ENCODE results near the gene HSPE1.

HSPE1 gene

DNA sequence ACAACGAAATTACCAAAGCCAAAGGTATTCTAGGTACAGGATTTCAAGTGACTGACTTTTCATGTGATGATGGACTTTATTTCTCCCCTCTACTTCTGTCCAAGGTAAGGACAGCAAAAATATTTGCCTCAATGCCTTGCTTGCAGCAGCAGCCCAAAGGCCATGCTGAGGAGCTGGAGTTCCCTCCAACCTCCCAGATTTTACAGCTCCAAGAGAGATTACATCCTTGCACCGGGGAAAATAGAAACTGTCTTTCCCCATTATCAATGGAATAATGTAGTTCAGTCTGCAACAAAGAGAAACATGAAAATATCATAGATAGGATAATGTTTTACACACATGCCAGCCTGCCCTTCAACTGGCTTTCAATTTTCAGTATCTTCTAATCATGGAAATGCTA is 14.0 kb upstream of the HSPE1 start:
- H3K4me3 ChIP-seq (ENCODE audit: low read depth, low read length) = no peak overlapping the region
- TF ChIP-seq, protein P1, sequence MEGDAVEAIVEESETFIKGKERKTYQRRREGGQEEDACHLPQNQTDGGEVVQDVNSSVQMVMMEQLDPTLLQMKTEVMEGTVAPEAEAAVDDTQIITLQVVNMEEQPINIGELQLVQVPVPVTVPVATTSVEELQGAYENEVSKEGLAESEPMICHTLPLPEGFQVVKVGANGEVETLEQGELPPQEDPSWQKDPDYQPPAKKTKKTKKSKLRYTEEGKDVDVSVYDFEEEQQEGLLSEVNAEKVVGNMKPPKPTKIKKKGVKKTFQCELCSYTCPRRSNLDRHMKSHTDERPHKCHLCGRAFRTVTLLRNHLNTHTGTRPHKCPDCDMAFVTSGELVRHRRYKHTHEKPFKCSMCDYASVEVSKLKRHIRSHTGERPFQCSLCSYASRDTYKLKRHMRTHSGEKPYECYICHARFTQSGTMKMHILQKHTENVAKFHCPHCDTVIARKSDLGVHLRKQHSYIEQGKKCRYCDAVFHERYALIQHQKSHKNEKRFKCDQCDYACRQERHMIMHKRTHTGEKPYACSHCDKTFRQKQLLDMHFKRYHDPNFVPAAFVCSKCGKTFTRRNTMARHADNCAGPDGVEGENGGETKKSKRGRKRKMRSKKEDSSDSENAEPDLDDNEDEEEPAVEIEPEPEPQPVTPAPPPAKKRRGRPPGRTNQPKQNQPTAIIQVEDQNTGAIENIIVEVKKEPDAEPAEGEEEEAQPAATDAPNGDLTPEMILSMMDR (IDR thresholded peaks at IDR 0.05; ENCODE audit: low read depth, low read length) = no peak

DNA sequence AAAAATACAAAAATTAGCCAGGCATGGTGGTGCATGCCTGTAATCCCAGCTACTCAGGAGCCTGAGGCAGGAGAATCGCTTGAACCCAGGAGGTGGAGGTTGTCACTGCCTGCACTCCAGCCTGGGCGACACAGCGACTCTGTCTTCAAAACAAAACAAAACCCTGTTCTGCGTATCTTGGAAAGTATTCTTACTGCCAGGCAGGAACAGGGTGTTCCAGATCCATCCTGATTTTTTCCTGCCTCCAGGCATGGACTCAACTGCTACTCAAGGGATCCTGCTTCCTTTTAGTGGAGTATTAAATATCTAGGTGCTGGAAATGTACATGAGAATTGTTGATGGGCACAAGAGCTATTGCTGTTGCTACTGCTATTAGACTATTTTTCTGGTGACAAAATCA is 12.8 kb upstream of the HSPE1 start:
- no peak overlapping the region for H3K4me3 ChIP-seq (ENCODE audit: low read depth, low read length)
- TF ChIP-seq, protein P1 (IDR thresholded peaks at IDR 0.05; ENCODE audit: low read depth, low read length) = no peak

DNA sequence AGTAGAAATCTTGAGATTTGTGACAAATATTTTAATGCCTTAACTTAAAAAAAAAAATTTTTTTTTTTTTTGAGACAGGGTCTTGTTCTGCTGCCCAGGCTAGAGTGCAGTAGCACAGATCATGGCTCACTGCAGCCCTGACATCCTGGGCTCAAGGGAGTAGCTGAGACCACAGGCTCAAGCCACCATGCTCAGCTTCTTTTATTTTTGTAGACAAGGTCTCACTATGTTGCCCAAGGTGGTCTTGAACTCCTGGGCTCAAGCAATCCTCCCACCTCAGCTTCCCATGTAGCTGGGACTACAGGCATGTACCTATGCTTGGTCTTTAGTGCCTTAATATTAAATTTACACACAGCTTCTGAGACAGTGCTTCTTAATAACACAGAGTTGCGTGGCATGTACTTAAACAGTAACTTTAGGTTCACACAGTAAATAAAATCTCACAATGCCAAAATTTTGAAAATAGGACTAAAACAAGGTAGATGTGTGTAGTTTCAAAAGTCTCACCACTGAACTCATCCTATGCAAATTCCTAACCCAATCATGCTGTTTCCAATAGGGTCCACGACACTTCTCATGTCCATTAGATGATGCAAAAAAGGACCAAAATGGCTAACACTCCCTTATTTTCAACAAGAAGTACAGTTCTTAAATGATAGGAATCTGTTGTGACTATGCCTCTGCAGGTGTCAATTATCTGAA is 4.6 kb upstream of the HSPE1 start:
- no peak overlapping the region for H3K4me3 ChIP-seq (ENCODE audit: low read depth, low read length)
- TF ChIP-seq, protein P1 (IDR thresholded peaks at IDR 0.05; ENCODE audit: low read depth, low read length) = no peak

DNA sequence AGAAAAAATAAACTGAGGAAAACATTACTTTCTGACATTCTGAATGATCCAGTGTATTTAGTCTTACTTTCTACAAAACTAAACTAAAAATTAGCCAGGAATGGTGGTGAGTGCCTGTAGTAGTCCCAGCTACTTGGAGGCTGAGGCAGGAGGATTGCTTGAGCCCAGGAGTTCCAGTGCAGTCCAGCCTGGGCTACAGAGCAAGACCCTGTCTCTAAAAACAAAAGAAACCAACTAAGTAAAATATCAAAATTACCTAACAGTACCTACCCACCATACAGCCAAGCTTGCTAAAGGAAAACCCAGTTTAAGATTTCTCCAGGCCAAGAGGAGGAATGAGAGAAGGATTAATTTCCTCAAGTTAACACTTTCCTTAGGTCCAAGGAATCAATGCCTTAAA is 3.5 kb upstream of the HSPE1 start:
- TF ChIP-seq, protein P1 (IDR thresholded peaks at IDR 0.05; ENCODE audit: low read depth, low read length) = no peak
- H3K4me3 ChIP-seq (ENCODE audit: low read depth, low read length) = no peak overlapping the region

DNA sequence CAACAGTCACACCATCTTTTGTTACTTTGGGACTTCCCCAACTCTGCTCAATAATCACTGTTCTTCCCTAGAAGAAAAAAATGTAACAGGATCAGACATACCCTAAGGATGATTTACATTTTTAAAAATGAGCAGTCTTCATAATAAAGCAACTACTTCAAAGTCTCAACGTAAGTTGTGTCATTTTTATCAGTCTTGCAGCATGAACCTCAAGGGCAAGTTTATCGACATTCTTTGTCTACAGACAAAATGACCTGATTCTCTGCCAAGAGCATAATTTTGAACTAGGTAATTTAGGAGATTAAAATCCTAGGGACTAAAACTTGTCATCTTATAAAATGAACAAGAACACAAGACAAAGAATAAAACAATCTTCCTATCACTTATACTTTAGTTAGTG is 2.9 kb upstream of the HSPE1 start:
- H3K4me3 ChIP-seq (ENCODE audit: low read depth, low read length) = no peak overlapping the region; the same call in 1 of the 2 replicates
- TF ChIP-seq, protein P1 (IDR thresholded peaks at IDR 0.05; ENCODE audit: low read depth, low read length) = no peak

DNA sequence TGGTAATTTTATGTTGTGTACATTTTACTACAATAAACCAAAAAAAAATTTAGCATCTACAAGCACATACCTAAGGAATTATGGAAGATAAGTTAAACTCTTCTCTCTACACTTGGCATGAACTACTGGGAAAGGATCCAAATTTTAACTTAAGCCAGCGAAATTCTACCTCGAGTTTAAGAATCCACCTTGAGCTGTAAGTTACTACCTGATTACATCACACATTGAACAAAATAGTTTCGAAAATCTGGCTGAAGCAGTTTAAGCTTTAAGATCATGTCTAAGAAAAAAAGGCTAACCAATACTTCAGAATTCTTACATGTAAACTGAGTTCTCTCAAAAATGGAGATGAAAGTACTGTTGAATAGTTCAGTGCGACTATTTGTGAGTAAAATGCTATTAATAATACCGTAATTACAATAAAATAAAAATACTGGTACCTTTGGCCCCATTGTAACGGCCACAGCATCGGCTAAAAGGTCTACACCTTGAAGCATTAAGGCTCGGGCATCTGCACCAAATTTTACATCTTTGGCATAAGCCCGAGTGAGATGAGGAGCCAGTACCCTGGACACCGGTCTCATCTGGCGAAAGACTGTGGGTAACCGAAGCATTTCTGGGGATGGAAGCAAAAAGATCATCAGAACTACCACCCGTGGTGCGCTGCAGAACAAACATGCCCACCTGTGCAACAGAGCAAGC is 1.8 kb upstream of the HSPE1 start:
- peak overlapping the region; percentile 92 for H3K4me3 ChIP-seq (ENCODE audit: low read depth, low read length)
- TF ChIP-seq, protein P1 (IDR thresholded peaks at IDR 0.05; ENCODE audit: low read depth, low read length) = no peak

DNA sequence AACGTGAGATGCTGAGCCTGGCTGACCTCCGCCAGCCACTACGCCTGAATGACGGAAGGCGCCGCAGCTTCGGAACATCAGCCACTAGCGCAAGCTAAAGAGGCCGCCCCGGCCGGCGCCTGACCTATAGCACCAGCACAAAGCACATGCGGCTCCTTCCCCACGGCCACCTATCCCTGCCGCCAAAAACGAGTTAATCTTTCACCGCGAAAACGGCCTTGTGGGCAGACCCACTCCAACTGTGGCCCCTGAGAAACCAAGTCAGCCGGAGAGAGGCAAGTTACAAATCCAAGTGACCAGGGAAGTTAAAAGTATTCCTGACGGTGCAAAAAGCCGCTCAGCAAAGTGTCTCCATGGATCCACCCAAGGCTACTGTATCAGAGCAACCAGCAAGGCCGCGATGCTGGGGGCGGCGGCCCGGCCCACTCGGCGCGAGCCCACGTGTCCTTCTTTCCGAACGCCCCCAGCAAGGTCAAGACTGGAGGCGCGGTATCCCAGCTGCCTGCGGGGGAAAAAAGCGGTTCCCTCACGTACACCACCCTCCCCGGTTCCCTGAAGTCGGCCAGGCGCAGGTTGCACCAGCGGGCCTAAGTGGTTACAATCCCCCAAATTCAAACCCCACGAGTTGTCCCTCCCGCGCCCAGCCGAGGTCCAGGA is 1.1 kb upstream of the HSPE1 start:
- peak overlapping the region; percentile 92 for H3K4me3 ChIP-seq (ENCODE audit: low read depth, low read length)
- TF ChIP-seq, protein P1 (IDR thresholded peaks at IDR 0.05; ENCODE audit: low read depth, low read length) = no peak

Measured in WI38 (cell line).